ENCODE results near the gene MRPL45. TPM values are rescaled to one million over a fixed set of nuclear protein-coding genes. Genes with fewer than 3 reads are reported as not detected.

The MRPL45 gene
- polyA plus RNA-seq, 4 donors = 57.6 to 68.1 (median 63.6) TPM

- DNase-seq (ENCODE audit: low read depth in 4 of 4, low spot score in 2 of 4) = no peak
Measured at GRCh38 chr17:38324772-38325171, 27.8 kb downstream of the MRPL45 start.

GRCh38 chr17:38325221-38325851 lies 28.4 kb downstream of the MRPL45 start:
- no peak for DNase-seq (ENCODE audit: low read depth in 4 of 4, low spot score in 2 of 4)

- no peak for DNase-seq (ENCODE audit: low read depth in 4 of 4, low spot score in 2 of 4)
Measured at GRCh38 chr17:38326996-38327792, 30.2 kb downstream of the MRPL45 start.

- DNase-seq (ENCODE audit: low read depth in 4 of 4, low spot score in 2 of 4) = no peak
Measured at GRCh38 chr17:38327936-38328335, 31.0 kb downstream of the MRPL45 start.

GRCh38 chr17:38328620-38329019 lies 31.7 kb downstream of the MRPL45 start:
- DNase-seq (ENCODE audit: low read depth in 4 of 4, low spot score in 2 of 4) = no peak

- no peak for DNase-seq (ENCODE audit: low read depth in 4 of 4, low spot score in 2 of 4)
Measured at GRCh38 chr17:38329284-38329683, 32.3 kb downstream of the MRPL45 start.

GRCh38 chr17:38329808-38330730 lies 33.1 kb downstream of the MRPL45 start:
- no peak for DNase-seq (ENCODE audit: low read depth in 4 of 4, low spot score in 2 of 4)

- no peak for DNase-seq (ENCODE audit: low read depth in 4 of 4, low spot score in 2 of 4)
Measured at GRCh38 chr17:38330941-38331411, 34.0 kb downstream of the MRPL45 start.

GRCh38 chr17:38332735-38333134 lies 35.8 kb downstream of the MRPL45 start:
- DNase-seq (ENCODE audit: low read depth in 4 of 4, low spot score in 2 of 4) = no peak

- no peak for DNase-seq (ENCODE audit: low read depth in 4 of 4, low spot score in 2 of 4)
Measured at GRCh38 chr17:38333635-38334295, 36.8 kb downstream of the MRPL45 start.

- DNase-seq (ENCODE audit: low read depth in 4 of 4, low spot score in 2 of 4) = no peak
Measured at GRCh38 chr17:38334480-38335364, 37.8 kb downstream of the MRPL45 start.

GRCh38 chr17:38336838-38337237 lies 39.9 kb downstream of the MRPL45 start:
- no peak for DNase-seq (ENCODE audit: low read depth in 4 of 4, low spot score in 2 of 4)

- no peak for DNase-seq (ENCODE audit: low read depth in 4 of 4, low spot score in 2 of 4)
Measured at GRCh38 chr17:38338053-38338452, 41.1 kb downstream of the MRPL45 start.

- no peak for DNase-seq (ENCODE audit: low read depth in 4 of 4, low spot score in 2 of 4)
Measured at GRCh38 chr17:38338535-38338934, 41.6 kb downstream of the MRPL45 start.

GRCh38 chr17:38339891-38340290 lies 42.9 kb downstream of the MRPL45 start:
- DNase-seq (ENCODE audit: low read depth in 4 of 4, low spot score in 2 of 4) = no peak

GRCh38 chr17:38341035-38341721 lies 44.2 kb downstream of the MRPL45 start:
- no peak for DNase-seq (ENCODE audit: low read depth in 4 of 4, low spot score in 2 of 4)

GRCh38 chr17:38342886-38343607 lies 46.1 kb downstream of the MRPL45 start:
- DNase-seq (ENCODE audit: low read depth in 4 of 4, low spot score in 2 of 4) = no peak

Measured in left renal cortex interstitium (tissue), 4 donors.